GM18909 (cell line): ENCODE results near the gene PRR14.
A peak's percentile ranks its signal among the peaks of the same experiment; 100 is the strongest.
"Not testable (repeated sequence)": the region's sequence is repeated elsewhere in the genome, so short reads cannot be mapped to it uniquely, and the experiment has no call there.

Experiments used
- ATAC-seq: cut with Tn5 transposase; IDR thresholded peaks from one replicate; pipeline ENCODE4 v1.9.1; 2021; ENCODE audit warnings: mild to moderate bottlenecking; ENCODE audit not compliant: unreplicated experiment, poor library complexity

The PRR14 gene

GRCh38 chr16:30677931-30678585 is 27.3 kb downstream of the PRR14 start:
- ATAC-seq, result no peak

- no peak for ATAC-seq
Measured at GRCh38 chr16:30678586-30678970, 27.8 kb downstream of the PRR14 start.

GRCh38 chr16:30680326-30680725 is 29.6 kb downstream of the PRR14 start:
- ATAC-seq, result no peak

GRCh38 chr16:30688701-30689100 is 37.9 kb downstream of the PRR14 start:
- no peak for ATAC-seq

GRCh38 chr16:30691907-30692306 is 41.1 kb downstream of the PRR14 start:
- no peak for ATAC-seq

- ATAC-seq, result no peak
Measured at GRCh38 chr16:30692396-30693064, 41.8 kb downstream of the PRR14 start.

- no peak for ATAC-seq
Measured at GRCh38 chr16:30694926-30695693, 44.4 kb downstream of the PRR14 start.

GRCh38 chr16:30696646-30697045 is 45.9 kb downstream of the PRR14 start:
- not testable (repeated sequence) for ATAC-seq

- ATAC-seq, result peak; percentile 86
Measured at GRCh38 chr16:30697264-30698138, 46.7 kb downstream of the PRR14 start.

- ATAC-seq, result peak; percentile 74
Measured at GRCh38 chr16:30698139-30698815, 47.5 kb downstream of the PRR14 start.

- peak; percentile 25 for ATAC-seq
Measured at GRCh38 chr16:30698816-30699614, 48.3 kb downstream of the PRR14 start, which contains the start of gene SRCAP. TSS of gene SRCAP (plus strand) at chr16:30699171. CDS start at chr16:30700825, 1,654 bp downstream.

GRCh38 chr16:30699615-30700099 is 48.9 kb downstream of the PRR14 start:
- ATAC-seq, result no peak

GRCh38 chr16:30700491-30700890 is 49.7 kb downstream of the PRR14 start:
- no peak for ATAC-seq

- no peak for ATAC-seq
Measured at GRCh38 chr16:30700971-30701370, 50.2 kb downstream of the PRR14 start.

- not testable (repeated sequence) for ATAC-seq
Measured at GRCh38 chr16:30703071-30703470, 52.3 kb downstream of the PRR14 start.

- ATAC-seq, result no peak
Measured at GRCh38 chr16:30703971-30704370, 53.2 kb downstream of the PRR14 start.
